Stimulated activated CD8-positive, alpha-beta memory T cell treated with anti-CD3 and anti-CD28 coated beads, Interleukin-4, amount 100 ng/mL, for 24 hours (primary cell): ENCODE data around the gene NRP2.

Experiments
- DNase-seq: peaks from one replicate; pipeline ENCODE4 v3.0.0-alpha.2; 2020; ENCODE audit warnings: low read depth

Gene NRP2

GRCh38 chr2:205709319-205709718 is 27.0 kb downstream of the NRP2 start:
- DNase-seq = no peak

DNA sequence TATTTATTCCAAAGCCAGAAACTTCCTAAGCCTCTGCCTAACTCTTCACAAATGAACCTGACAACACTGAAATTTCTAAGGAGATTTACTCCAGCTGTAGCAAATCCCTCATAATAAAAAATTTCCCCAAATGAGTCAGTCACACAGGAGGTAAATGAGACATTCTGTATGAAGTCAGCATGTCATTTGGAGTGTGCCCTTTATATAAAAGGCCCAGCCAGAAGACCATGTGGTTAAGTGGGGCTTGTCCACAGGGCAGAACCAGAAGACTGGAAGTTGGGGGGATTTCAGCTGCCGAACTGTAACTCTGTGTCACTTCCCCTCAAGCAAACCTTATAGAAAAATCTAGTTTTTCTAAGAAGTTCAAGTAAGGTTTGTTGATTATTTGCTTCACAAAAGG is 30.2 kb downstream of the NRP2 start:
- no peak for DNase-seq

GRCh38 chr2:205713086-205713485 is 30.8 kb downstream of the NRP2 start:
- no peak for DNase-seq

DNA sequence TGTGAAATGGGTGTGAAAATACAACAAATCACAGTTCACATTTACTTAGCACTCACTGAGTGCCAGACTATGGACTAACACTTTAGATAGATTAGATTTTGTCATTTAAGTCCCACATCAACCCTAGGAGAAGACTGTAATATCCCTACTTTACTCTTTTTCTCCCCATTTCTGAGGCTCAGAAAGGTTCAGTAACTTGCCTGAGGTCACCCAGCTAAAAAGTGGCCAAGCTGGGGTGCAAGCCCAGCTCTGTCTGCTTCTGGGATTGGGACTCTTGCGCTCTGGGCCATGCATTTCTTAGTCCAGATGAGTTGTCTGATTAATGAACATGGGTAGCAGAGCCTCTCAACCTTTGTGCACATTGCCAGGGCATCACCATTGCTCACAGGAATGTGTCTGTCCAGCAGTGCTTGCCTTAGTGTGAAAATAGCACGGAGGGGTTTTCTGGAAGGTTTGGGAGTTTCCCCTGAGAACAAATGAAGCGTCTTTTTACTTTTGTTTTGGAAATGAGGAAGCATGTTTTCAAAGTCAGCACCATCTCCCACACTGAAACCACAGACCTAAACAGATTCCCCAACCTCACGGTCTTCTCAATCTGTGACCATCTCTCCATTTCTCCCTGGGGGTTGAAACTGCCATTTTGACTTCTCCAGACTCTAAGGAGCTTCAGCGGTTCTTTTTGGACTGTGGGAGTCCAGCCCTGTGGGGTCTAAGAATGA is 31.9 kb downstream of the NRP2 start:
- DNase-seq = no peak

DNA sequence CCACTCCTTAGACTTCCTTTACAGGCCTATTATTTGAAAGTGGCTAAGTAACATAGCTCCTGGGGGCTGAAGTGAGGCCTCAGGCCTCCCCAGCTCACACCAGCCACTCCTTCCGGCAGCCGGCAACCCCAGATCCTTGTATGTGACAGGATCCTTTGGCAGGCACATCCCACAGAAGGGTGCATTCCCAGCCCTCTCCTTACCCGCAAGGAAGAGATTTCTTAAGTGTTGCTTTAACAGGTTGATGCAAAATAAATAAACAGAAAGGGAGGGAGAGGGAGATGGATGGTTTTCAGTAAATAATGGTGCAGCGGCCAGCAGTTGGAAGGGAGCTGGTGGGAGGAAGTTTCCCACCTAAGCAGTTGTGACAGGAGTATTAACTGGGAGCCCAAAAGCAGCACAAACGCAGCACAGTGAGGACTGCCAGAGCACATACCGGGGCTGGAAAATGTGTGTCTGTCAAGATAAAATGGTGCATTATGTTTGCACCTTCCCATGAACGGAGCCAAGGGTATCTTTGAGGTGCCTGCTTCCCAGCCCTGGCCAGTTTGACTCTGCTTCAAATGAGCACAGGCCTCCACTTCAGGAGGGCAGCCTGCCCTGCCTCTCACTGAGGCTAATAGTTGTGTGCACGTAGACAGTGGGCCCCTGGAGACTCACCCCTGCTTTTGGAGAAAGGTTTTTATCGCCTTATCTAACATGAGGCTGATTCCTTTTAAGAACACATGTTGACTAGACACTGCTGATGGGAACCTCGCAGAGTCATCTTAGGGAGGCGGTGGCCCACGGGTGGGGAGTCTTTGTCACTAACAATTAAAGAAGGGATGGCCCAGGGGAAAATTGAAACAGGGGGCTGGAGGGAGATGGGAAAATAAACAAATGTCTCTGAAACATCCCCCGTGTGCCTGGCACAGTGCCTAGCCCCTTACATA is 32.8 kb downstream of the NRP2 start:
- DNase-seq = no peak

DNA sequence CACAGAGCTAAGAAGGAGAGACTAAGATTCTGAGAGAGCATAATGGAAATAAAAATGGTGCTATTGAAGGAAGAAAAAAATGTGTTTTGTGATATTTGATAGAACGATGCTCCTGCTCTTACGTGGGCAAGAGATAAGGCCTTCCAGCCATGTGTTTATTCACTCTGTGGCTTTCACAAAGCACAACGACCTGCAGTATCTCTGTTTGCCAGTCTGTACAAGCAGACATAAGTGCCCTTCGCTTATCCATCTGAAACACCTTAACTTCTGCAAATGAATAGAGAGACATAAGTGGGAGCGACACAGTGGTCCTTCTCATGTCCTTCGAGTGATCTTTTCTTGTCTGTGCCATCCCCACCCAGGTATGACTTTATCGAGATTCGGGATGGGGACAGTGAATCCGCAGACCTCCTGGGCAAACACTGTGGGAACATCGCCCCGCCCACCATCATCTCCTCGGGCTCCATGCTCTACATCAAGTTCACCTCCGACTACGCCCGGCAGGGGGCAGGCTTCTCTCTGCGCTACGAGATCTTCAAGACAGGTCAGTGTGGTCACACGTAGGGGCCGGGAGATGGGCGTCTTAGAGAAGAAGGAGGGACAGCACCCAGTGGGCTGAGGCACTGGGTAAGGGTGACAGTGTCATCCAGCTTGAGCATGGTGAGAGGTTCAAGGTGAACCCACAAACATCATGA is 33.7 kb downstream of the NRP2 start:
- DNase-seq = no peak

DNA sequence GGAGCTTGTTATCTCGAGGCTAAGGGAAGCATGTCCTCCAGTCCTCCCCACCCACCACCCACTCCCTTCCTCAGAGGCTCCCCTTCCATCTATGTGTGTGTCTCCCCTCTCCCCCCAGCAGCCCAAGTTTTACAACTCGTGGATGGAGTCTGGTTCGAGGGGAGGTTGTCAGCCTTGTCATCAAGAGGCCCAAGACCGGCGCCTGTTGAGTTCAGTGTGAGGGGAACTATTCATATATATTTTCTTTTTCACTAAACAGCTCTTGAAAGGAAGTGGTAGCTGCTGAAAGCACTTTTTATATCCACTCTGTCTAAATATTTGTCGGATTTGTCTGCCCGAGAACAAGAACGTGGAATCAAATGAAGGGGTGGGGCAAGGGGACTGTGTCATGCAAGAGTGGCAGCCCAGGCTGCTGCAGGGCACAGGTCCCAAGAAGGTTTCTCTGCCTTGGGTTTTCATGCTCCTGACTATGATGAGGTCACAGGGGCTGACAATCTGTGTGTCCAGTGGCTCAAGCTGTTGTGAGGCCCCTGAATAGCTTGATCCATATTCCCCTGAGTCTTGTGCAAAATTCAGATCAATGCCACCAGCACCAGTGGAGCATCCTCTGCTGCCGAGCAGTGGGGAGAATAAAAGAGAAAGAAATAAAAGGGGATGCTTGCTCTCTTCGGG is 35.0 kb downstream of the NRP2 start:
- DNase-seq = no peak

GRCh38 chr2:205717999-205718398 is 35.7 kb downstream of the NRP2 start:
- DNase-seq = no peak

- no peak for DNase-seq
These were observed 37.5 kb downstream of the NRP2 start for GRCh38 chr2:205719847-205720246.

DNA sequence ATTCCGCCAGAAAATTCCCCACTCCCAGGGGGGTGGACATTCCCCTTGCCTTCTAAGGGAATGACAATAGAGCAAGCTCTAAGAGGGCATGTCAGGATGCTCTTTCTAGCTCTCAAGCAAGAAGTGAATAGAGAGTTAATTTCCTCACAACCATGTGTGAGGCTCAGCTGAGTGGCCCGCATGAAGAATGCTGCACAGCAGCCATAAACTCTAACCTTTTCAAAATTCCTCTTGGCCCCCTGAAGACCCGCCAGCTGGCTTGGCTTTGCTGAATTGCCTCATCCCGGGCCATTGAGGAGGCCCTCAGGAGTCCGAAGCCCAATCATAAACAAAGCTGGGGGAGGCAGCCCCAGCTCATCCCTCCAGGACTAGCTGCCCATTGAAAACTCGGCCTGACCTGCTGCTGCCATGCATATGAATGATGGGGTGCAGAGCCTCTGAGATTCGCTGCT is 38.2 kb downstream of the NRP2 start:
- no peak for DNase-seq

DNA sequence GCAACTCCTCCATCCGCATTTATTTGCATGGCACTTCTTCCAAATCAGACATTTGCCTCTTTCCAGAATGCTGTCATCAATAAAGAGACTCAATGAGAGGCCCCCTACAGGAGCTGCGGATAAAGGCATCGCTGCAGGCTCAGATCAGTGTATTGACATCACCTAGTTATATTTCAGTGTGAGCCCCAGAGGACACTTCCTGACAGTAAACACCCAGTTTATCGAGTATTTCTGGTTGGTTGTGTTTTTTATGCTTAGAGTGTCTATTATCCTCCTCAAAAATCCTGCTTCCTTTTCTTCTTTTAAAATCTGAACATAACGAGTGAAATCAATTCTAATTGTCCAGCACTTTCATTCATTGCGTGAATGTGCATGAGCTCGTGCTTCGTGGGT is 38.8 kb downstream of the NRP2 start:
- no peak for DNase-seq

DNA sequence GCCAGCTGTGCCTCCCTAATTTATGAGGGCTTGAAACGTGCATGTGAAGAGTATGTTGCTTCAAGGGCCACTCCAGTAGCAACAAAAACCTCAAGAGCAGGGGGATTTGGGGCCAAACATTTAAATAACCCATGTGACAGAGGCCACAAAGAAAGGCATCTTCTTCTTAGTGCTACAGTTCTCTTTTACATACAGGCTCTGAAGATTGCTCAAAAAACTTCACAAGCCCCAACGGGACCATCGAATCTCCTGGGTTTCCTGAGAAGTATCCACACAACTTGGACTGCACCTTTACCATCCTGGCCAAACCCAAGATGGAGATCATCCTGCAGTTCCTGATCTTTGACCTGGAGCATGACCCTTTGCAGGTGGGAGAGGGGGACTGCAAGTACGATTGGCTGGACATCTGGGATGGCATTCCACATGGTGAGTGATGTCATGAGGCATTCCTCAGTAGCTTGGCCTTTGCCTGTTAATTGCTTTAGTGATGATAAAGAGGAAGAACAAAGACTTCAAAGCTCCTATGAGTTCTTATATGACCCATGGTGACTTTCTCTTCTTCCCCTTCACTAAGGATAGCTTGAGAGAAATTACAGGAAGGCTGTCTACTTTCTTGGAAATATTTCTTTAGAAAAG is 40.1 kb downstream of the NRP2 start:
- no peak for DNase-seq

- no peak for DNase-seq
These were observed 40.9 kb downstream of the NRP2 start for GRCh38 chr2:205723179-205723578.

- no peak for DNase-seq
These were observed 42.8 kb downstream of the NRP2 start for GRCh38 chr2:205725059-205725458.

- DNase-seq = no peak
These were observed 44.2 kb downstream of the NRP2 start for GRCh38 chr2:205726506-205726905.

- DNase-seq = no peak
These were observed 44.9 kb downstream of the NRP2 start for GRCh38 chr2:205727174-205727573.

GRCh38 chr2:205728366-205728765 is 46.1 kb downstream of the NRP2 start:
- DNase-seq = no peak

DNA sequence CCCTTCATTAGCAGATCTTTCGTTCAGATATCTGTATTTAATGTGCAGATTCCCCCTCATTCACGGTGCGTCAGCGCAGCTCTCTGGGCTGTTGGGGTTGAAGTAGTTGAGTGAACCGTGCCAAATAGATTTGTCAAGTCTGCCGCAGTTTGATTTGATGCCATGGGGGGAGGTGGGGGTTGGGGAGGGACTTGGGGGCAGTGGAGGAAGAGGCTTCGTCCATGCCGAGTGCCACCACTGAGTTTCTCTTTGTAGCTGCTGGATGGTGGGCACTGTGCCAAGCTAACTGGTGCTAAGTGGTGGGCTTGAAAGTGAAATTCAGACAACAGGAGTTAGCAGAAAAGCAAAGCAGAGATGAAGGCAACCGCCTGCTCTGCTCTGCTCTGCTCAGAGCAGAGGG is 47.9 kb downstream of the NRP2 start:
- no peak for DNase-seq

GRCh38 chr2:205730701-205731582 is 48.6 kb downstream of the NRP2 start:
- DNase-seq = no peak

- DNase-seq = no peak
These were observed 49.3 kb downstream of the NRP2 start for GRCh38 chr2:205731583-205731981.

DNA sequence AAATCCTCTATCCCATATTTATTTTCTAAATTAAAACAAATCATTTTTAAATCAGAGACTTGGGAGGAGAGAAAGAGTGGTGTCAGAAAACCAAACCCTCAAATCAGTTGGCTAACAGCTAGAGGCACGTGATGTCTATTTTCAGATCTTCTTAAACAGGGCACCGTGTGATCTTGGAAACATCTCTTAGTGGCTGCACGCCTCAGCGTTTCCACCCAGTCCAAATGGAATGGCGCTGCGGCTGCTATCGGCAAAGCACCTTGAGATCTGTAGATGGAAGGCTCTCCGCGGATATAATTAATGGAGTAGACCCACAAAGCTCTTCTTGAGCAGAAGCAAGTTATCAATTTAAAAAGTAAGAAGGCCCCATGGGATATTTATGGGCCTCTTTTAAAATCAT is 50.0 kb downstream of the NRP2 start:
- no peak for DNase-seq
